Measurements from ENCODE around the gene PHACTR4. TPM values are rescaled to one million over a fixed set of nuclear protein-coding genes. Genes with fewer than 3 reads are reported as not detected.
"Not testable (repeated sequence)": the region's sequence is repeated elsewhere in the genome, so short reads cannot be mapped to it uniquely, and the experiment has no call there.

Gene PHACTR4
- total and polyA plus RNA-seq, 2 of the 4 experiments (the other 2 are of a cell fraction) = 7.5 to 15.0 TPM

DNA sequence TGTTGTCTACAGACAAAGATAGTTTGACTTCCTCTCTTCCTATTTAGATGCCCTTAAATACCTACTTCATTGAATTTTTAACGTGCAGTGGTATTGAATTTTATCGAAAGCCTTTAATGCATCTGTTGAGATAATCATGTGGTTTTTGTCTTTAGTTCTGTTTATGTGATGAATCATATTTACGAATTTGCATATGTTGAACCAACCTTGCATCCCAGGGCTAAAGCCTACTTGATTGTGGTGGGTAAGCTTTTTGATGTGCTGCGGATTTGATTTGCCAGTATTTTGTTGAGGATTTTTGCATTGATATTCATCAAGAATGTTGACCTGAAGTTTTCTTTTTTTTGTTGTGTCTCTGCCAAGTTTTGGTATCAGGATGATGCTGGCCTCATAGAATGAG lies 14.2 kb downstream of the PHACTR4 start:
- dilution Hi-C loops (cut with HindIII; ENCODE audit: low sequenced_read_pairs, unreplicated experiment); DNase-seq; H3K4me1 ChIP-seq (ENCODE audit: control insufficient read depth, insufficient read depth, low read length); in situ Hi-C loops (cut with MboI; ENCODE audit: low sequenced_read_pairs); H2BK15ac ChIP-seq (ENCODE audit: low read depth, low read length); H3K36me3 ChIP-seq (ENCODE audit: control insufficient read depth, insufficient read depth, low read length); H3K9me3 ChIP-seq (ENCODE audit: control insufficient read depth, insufficient read depth, low read length); H3K27ac ChIP-seq (ENCODE audit: insufficient read depth, low read length); POLR2A ChIA-PET (ENCODE audit: unreplicated experiment); H2BK5ac ChIP-seq (ENCODE audit: low read depth, low read length, poor library complexity, severe bottlenecking); CTCF ChIA-PET; H4K91ac ChIP-seq (ENCODE audit: insufficient read depth, low read depth, low read length); H3K4me2 ChIP-seq (ENCODE audit: low read depth, low read length); H3K23ac ChIP-seq (ENCODE audit: low read depth, low read length); H3K9ac ChIP-seq (ENCODE audit: low read depth, low read length); H3K27me3 ChIP-seq (ENCODE audit: control insufficient read depth, insufficient read depth, low read length); H2AFZ ChIP-seq (replicated peaks; ENCODE audit: low read length, poor library complexity); H3K4ac ChIP-seq (ENCODE audit: low read depth, low read length); H2BK20ac ChIP-seq (ENCODE audit: low read depth, low read length); BruUV-seq (replicated peaks); H3K14ac ChIP-seq (replicated peaks; ENCODE audit: low read depth, low read length); H4K5ac ChIP-seq (ENCODE audit: low read depth, low read length); H3K9me1 ChIP-seq (ENCODE audit: insufficient read depth, low read length); H2AK5ac ChIP-seq (ENCODE audit: low read depth, low read length); ATAC-seq (ENCODE audit: low read depth); H3K56ac ChIP-seq (ENCODE audit: extremely low read depth, insufficient read depth, low read length); H3K4me3 ChIP-seq (ENCODE audit: insufficient read depth, low read depth, low read length); H4K8ac ChIP-seq (ENCODE audit: low read depth in 2 of 2, low read length in 2 of 2); H2AK9ac ChIP-seq (replicated peaks; ENCODE audit: low read depth, low read length, poor library complexity); intact Hi-C loops (cut with micrococcal nuclease); H2BK120ac ChIP-seq (ENCODE audit: low read depth, low read length); H3K18ac ChIP-seq (ENCODE audit: low read depth, low read length): not testable (repeated sequence)
- 100% methylated on average over 2 of the region's 4 CpGs; no CpG with 5 or more reads in 1 of the 2 experiments for WGBS, 2 experiments (ENCODE audit: extremely low coverage in 2 of 2, insufficient read length in 1 of 2)
- peaks cover 22% of the 10 kb centered on the region for H4K20me1 ChIP-seq (ENCODE audit: insufficient read depth, low read length)
- H3K79me1 ChIP-seq (ENCODE audit: low read depth in 1 of 2, low read length in 2 of 2) = peaks cover 13 to 54% of the 10 kb centered on the region in 2 experiments
